ENCODE results near the gene GOLGA6L10. TPM values are rescaled to one million over a fixed set of nuclear protein-coding genes. Genes with fewer than 3 reads are reported as not detected.
"Not testable (repeated sequence)": the region's sequence is repeated elsewhere in the genome, so short reads cannot be mapped to it uniquely, and the experiment has no call there.

The GOLGA6L10 gene
- total RNA-seq, 4 donors from 2014 or later, result under 0.01 to 6.2 (median 1.5) TPM

GRCh38 chr15:82342632-82343374, 6.5 kb downstream of the GOLGA6L10 start:
- H3K27ac ChIP-seq; H3K4me1 ChIP-seq; H3K27me3 ChIP-seq; H3K36me3 ChIP-seq; H3K9me3 ChIP-seq; intact Hi-C loops (cut with DNase I; ENCODE audit: low total_unique reads); H3K4me3 ChIP-seq: not testable (repeated sequence)
- peak in 1 of 2 donors; percentile 45 for DNase-seq
- peak in 1 of 4 experiments; percentile 32 for TF ChIP-seq CTCF (IDR thresholded peaks at IDR 0.05)

- H3K4me3 ChIP-seq; intact Hi-C loops (cut with DNase I; ENCODE audit: low total_unique reads); H3K4me1 ChIP-seq; H3K27ac ChIP-seq; H3K9me3 ChIP-seq; H3K36me3 ChIP-seq; H3K27me3 ChIP-seq: not testable (repeated sequence)
- DNase-seq, result peak in 1 of 2 donors; percentile 8
These were observed 10.7 kb downstream of the GOLGA6L10 start for GRCh38 chr15:82338573-82338972.

- H3K27me3 ChIP-seq; H3K9me3 ChIP-seq; H3K27ac ChIP-seq; H3K4me1 ChIP-seq; intact Hi-C loops (cut with DNase I; ENCODE audit: low total_unique reads); H3K4me3 ChIP-seq; DNase-seq; H3K36me3 ChIP-seq: not testable (repeated sequence)
These were observed 11.2 kb downstream of the GOLGA6L10 start for GRCh38 chr15:82338053-82338452.

- DNase-seq, H3K36me3 ChIP-seq: not testable (repeated sequence)
These were observed 12.2 kb downstream of the GOLGA6L10 start for GRCh38 chr15:82337051-82337450.

GRCh38 chr15:82336180-82336647, 13.1 kb downstream of the GOLGA6L10 start:
- H3K27ac ChIP-seq; H3K27me3 ChIP-seq; DNase-seq; H3K4me3 ChIP-seq; intact Hi-C loops (cut with DNase I; ENCODE audit: low total_unique reads); H3K9me3 ChIP-seq; H3K4me1 ChIP-seq; H3K36me3 ChIP-seq: not testable (repeated sequence)

More at GRCh38 chr15:82337051-82337450, 12.2 kb downstream of the GOLGA6L10 start:
- H3K27me3 ChIP-seq; intact Hi-C loops (cut with DNase I; ENCODE audit: low total_unique reads); H3K27ac ChIP-seq; H3K4me1 ChIP-seq; H3K4me3 ChIP-seq; H3K9me3 ChIP-seq: not testable (repeated sequence)

- H3K36me3 ChIP-seq; intact Hi-C loops (cut with DNase I; ENCODE audit: low total_unique reads); DNase-seq; H3K4me3 ChIP-seq; H3K9me3 ChIP-seq; H3K4me1 ChIP-seq; H3K27me3 ChIP-seq; H3K27ac ChIP-seq: not testable (repeated sequence)
These were observed 14.3 kb downstream of the GOLGA6L10 start for GRCh38 chr15:82335006-82335405.

- intact Hi-C loops (cut with DNase I; ENCODE audit: low total_unique reads); DNase-seq; H3K4me3 ChIP-seq: not testable (repeated sequence)
These were observed 14.7 kb downstream of the GOLGA6L10 start for GRCh38 chr15:82334554-82334932.

DNA sequence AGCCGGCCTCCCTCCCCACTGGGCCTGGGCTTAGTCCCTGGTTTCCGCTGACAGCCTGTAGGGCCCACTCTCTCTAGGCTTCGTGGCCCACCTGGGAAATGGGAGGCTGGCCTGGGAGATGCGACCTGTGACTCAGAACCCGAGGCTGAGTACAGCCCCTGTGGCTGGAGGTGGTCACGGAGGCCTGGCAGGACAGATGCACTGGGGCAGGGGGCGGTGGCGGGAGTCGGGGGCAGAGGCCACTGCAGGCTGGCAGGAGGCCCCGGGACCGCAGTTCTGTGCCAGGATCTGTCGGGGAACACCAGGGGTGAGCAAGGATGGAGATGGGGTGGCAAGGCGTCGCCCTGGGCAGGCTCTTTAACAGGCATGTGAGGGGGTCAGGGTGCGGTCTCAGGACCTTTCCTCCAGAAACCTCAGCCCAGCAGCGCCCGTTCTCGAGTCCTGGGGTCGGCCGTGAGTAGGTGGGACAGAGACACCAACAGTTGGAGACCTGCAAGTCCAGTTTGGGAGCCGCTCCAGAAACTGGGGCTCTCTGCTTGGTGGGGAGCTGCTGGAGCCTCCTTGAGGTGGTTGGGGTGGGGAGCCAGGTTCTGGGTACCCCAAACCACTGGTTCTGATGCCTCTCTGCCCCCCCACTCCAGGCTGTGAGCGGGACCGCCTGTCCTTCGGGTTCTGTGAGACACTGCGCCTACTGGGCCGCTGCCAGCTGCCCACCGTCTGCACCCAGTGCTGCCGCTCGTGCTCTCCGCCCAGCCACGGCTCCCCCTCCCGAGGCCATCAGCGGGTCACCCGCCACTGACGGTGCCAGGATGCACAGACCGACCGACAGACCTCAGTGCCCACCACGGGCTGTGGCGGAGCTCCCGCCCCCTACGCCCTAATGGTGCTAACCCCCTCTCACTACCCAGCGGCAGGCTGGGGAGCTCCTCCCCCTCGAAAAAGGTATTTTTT, 15.4 kb downstream of the GOLGA6L10 start:
- H3K4me1 ChIP-seq; H3K4me3 ChIP-seq; H3K27ac ChIP-seq; DNase-seq; H3K9me3 ChIP-seq; intact Hi-C loops (cut with DNase I; ENCODE audit: low total_unique reads); H3K36me3 ChIP-seq; H3K27me3 ChIP-seq: not testable (repeated sequence)

More at GRCh38 chr15:82334554-82334932, 14.7 kb downstream of the GOLGA6L10 start:
- H3K36me3 ChIP-seq, H3K27ac ChIP-seq, H3K9me3 ChIP-seq, H3K27me3 ChIP-seq, H3K4me1 ChIP-seq: not testable (repeated sequence)

- H3K4me1 ChIP-seq; H3K9me3 ChIP-seq; intact Hi-C loops (cut with DNase I; ENCODE audit: low total_unique reads); H3K4me3 ChIP-seq; H3K36me3 ChIP-seq; H3K27ac ChIP-seq; DNase-seq; H3K27me3 ChIP-seq: not testable (repeated sequence)
These were observed 16.3 kb downstream of the GOLGA6L10 start for GRCh38 chr15:82332711-82333602.

- H3K36me3 ChIP-seq; H3K4me1 ChIP-seq; intact Hi-C loops (cut with DNase I; ENCODE audit: low total_unique reads); H3K4me3 ChIP-seq; H3K9me3 ChIP-seq; H3K27ac ChIP-seq; DNase-seq; H3K27me3 ChIP-seq: not testable (repeated sequence)
These were observed 17.5 kb downstream of the GOLGA6L10 start for GRCh38 chr15:82331576-82332304.

- intact Hi-C loops (cut with DNase I; ENCODE audit: low total_unique reads); H3K27ac ChIP-seq; H3K4me1 ChIP-seq; DNase-seq; H3K36me3 ChIP-seq; H3K4me3 ChIP-seq; H3K9me3 ChIP-seq; H3K27me3 ChIP-seq: not testable (repeated sequence)
These were observed 18.4 kb downstream of the GOLGA6L10 start for GRCh38 chr15:82330921-82331320.

All from uterus (tissue), 4 donors.